ENCODE data around the gene ZNF512B.

DNA sequence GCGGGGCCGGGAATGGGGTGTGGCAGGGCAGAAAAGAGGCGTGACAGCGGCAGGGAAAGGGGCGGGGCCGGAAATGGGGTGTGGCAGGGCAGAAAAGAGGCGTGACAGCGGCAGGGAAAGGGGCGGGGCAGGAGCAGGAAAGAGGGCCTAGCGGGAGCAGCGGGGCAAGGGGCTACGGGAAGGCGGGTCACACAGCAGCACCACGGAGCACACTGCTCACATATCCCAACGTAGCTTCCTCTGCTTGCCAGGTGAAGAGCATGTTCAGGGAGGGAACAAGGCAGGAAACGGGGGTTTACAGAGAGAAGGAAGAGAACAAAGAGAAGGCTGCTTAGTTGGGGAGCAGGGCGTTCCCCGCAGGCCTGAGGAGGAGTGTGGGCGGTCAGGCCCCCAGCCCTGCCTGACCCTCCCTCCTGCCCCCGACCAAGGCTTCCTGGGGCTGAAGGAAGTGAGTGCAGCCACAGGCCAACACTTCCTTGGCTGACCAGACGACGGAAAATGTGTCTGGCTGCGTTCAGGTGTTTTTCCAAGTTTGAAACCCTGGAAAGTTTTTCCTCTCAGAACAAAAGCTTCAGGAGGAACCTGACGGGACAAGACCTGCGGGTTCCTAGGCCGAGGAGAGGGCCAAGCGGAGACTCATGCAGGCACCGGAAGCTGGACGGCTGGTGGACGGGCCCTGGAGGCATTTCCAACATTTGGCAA lies 27.3 kb downstream of the ZNF512B start:
- no peak for TF ChIP-seq POLR2A (IDR thresholded peaks at IDR 0.05; ENCODE audit: low read depth, low read length)
- TF ChIP-seq, protein P1, sequence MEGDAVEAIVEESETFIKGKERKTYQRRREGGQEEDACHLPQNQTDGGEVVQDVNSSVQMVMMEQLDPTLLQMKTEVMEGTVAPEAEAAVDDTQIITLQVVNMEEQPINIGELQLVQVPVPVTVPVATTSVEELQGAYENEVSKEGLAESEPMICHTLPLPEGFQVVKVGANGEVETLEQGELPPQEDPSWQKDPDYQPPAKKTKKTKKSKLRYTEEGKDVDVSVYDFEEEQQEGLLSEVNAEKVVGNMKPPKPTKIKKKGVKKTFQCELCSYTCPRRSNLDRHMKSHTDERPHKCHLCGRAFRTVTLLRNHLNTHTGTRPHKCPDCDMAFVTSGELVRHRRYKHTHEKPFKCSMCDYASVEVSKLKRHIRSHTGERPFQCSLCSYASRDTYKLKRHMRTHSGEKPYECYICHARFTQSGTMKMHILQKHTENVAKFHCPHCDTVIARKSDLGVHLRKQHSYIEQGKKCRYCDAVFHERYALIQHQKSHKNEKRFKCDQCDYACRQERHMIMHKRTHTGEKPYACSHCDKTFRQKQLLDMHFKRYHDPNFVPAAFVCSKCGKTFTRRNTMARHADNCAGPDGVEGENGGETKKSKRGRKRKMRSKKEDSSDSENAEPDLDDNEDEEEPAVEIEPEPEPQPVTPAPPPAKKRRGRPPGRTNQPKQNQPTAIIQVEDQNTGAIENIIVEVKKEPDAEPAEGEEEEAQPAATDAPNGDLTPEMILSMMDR (IDR thresholded peaks at IDR 0.05; ENCODE audit: extremely low read depth in 1 of 2, insufficient read depth in 1 of 2, low read depth in 1 of 2, low read length in 2 of 2) = no peak
- TF ChIP-seq FOS (IDR thresholded peaks at IDR 0.05; ENCODE audit: borderline replicate concordance, insufficient read depth, low read length) = no peak
- TF ChIP-seq EZH2 (IDR thresholded peaks at IDR 0.05; ENCODE audit: borderline replicate concordance, low read depth, low read length, severe bottlenecking) = no peak
- TF ChIP-seq POLR2AphosphoS5 (IDR thresholded peaks at IDR 0.05; ENCODE audit: insufficient read depth, low read depth, low read length) = no peak
- TF ChIP-seq, protein P2, sequence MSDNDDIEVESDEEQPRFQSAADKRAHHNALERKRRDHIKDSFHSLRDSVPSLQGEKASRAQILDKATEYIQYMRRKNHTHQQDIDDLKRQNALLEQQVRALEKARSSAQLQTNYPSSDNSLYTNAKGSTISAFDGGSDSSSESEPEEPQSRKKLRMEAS (IDR thresholded peaks at IDR 0.05; ENCODE audit: insufficient read depth, insufficient read length) = no peak
- no peak for TF ChIP-seq MYC (IDR thresholded peaks at IDR 0.05; ENCODE audit: low read depth, low read length)
- TF ChIP-seq JUN (IDR thresholded peaks at IDR 0.05; ENCODE audit: borderline replicate concordance, insufficient read depth, insufficient read length, low read depth) = no peak

Measured in endothelial cell of umbilical vein (primary cell).